Activated CD4-positive, alpha-beta T cell treated with anti-CD3 and anti-CD28 coated beads for 1 hour (primary cell): ENCODE measurements around the gene FDPS.
"Not testable (repeated sequence)": the region's sequence is repeated elsewhere in the genome, so short reads cannot be mapped to it uniquely, and the experiment has no call there.

Experiments
- DNase-seq: peaks from one replicate; pipeline ENCODE4 v3.0.0-alpha.2; 2020

The FDPS gene

GRCh38 chr1:155320661-155321617 lies 12.3 kb downstream of the FDPS start, which contains the start of gene RUSC1:
RUSC1 (plus strand) TSS chr1:155320894; CDS start chr1:155321774, 880 bp downstream.
- peak; percentile 60 for DNase-seq

- DNase-seq = no peak
Observed at GRCh38 chr1:155321639-155322503, 13.2 kb downstream of the FDPS start.

GRCh38 chr1:155322571-155322952 lies 13.9 kb downstream of the FDPS start:
- DNase-seq = no peak

DNA sequence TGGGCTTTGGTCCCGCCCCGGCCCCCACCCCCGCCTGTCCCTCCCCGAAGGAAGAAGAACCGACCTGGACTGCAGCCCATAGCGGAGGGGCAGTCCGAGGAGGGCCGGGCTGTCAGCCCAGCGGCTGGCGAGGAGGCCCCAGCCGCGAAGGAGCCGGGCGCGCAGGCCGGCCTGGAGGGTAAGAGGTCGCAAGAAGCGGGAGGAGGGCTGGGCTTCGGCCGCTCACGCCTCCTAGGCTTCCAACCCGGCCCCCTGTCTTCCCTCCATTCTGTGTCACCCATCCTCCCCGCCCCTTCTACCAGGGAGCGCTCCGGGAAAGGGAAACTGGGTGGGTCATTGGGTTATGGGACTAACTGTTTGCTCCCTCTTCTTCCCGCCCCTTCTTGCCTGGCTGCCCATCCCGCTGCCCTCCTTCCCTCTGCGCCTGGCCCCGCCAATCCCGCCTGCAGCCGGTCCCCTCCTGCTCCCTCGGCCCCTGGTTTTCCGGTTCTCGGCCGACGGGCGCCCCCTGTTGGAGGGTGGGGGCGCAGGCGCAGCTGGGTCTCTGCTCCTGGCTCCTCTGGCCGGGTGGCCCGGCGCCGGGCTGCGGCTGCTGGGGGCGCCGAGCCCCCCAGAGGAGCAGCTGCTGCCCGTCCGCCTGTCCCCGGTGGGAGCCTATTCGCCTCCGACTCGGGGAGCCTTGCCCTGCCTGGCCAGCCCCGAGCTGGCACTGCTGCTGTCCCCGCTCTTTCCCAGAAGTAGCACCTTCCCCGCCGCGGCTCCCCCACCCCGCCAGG lies 14.5 kb downstream of the FDPS start:
- DNase-seq = peak; percentile 74

GRCh38 chr1:155323729-155324036 lies 15.0 kb downstream of the FDPS start:
- DNase-seq = peak; percentile 66

- peak; percentile 77 for DNase-seq
Observed at GRCh38 chr1:155324037-155324716, 15.5 kb downstream of the FDPS start.

DNA sequence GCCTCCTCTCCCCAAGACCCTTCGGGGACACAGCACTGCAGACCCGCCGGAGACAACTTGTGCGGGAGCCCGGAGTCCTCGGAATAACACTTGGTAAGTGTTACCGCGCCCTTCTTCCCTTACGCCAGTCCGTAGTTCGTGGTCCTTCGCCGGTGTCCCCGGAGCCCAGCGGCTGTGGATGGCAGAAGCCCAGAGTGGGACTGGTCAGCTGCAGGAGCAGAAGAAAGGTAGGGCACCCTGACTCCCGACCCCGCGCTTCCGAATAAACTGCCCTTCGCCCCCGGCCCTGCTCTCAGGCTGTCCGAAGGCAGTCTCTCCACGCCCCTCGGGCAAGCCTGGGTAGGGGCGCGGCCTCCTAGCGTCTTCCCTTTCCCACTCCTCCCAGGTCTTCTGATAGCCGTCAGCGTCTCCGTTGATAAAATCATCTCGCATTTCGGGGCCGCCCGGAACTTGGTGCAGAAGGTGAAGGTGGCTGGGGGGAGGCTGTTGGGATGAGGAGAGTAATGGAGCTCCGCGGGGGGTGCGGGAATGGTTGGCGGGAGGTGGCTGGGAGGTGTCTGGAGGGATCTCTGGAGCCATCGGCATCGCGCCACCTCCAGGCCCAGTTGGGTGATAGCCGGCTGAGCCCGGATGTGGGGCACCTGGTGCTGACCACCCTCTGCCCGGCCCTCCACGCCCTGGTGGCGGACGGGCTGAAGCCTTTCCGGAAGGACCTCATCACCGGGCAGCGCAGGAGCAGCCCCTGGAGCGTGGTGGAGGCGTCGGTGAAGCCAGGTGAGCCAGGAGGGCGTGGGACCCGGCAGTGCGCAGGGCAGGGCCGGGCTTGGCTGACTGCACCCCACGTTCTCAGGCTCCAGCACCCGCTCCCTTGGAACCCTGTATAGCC lies 16.3 kb downstream of the FDPS start:
- DNase-seq = no peak

DNA sequence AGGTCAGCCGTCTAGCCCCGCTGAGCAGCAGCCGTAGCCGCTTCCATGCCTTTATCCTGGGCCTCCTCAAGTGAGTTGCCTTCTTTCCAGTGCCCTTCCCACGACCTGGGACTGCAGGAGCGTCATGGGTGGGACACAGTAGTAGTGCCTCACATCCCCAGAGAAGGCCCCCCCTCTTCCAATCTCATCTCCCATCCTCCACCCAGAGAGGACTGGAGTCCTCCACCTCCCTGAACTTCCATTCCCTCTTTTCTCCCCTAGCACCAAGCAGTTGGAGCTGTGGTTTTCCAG lies 16.9 kb downstream of the FDPS start:
- no peak for DNase-seq

DNA sequence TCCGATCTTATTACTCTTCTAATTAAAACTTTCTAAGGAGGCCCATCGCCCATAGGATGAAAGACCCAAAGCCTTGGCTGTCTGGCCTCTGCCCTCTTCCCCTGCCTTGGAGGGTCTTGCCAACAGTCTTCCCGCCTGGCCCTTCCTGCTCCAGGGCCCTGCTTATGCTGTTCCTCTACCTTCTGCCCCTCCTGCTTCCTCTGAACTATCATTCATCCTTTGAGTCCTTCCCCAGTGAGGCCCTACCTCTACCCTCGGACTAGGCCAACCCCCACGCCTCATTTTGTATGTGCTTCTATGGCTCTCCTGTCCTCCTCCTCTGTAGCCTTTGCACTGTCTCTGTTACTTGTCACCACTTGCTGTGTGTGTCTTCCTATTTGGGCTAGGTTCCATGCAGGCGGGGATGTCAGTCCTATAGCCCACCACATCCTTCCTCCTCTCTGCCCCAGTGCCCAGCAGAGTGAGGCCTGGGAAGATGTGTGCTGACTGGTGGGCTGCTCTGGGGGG lies 17.4 kb downstream of the FDPS start:
- DNase-seq = no peak

DNA sequence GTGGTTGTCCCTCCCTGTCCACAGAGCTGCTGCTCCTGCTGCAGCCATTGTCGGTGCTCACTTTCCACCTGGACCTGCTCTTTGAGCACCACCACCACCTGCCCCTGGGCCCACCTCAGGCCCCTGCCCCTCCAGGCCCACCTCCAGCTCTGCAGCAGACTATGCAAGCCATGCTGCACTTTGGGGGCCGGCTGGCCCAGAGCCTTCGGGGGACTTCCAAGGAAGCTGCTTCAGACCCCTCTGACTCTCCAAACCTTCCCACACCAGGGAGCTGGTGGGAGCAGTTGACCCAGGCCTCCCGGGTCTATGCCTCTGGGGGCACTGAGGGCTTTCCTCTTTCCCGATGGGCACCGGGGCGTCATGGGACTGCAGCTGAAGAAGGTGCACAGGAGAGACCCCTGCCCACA lies 18.0 kb downstream of the FDPS start:
- no peak for DNase-seq

DNA sequence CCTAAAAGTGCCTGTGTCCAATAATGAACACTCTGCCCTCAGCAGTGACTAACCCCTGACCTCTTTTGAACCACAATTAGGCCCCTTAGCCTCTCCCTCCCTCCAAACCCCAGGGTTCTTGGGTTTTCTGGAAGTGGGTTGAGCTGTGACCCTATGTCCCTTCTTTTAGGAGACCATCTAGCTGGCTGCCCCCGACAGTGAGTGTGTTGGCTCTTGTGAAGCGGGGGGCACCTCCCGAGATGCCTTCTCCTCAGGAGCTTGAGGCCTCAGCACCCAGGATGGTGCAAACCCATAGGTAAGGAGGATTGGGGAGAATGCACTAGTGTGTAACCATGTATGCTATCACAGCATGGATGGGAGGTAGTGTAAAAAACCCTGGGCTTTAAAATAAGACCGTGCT lies 19.3 kb downstream of the FDPS start:
- no peak for DNase-seq

DNA sequence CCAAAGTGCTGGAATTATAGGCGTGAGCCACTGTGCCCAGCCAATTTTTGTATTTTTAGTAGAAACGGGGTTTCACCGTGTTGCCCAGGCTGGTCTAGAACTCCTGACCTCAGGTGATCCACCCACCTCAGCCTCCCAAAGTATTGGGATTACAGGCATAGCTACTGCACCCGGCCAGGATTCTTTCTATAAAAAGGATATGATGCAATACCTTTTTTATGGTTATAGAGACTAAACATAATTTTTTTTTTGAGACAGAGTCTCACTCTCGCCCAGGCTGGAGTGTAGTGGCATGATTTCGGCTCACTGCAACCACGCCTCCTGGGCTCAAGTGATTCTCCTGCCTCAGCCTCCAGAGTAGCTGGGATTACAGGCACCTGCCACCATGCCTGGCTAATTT lies 20.2 kb downstream of the FDPS start:
- DNase-seq = not testable (repeated sequence)

DNA sequence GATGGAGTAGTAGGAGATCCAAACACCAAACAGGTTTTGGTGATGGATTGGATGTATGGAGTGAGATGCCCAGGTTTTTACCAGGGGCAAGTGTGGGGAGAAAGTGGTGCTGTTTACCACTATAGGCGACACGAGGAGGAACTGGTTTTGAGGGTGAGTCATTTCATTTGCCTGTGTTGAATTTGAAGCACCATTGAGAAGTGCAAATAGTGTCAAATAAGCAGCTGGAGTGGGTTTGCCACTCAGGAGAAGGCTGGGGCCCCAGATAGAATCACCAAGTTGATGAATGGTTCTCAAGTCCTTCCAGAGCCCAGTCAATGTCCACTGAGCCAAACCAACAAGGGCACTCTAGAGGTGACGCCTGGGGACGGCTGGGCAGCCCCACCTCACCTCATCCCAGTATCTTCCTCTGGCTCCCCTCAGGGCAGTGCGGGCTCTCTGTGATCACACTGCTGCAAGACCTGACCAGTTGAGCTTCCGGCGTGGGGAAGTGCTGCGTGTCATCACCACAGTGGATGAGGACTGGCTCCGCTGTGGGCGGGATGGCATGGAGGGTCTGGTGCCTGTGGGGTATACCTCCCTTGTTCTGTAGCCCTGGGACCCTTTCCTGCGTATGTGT lies 21.4 kb downstream of the FDPS start:
- no peak for DNase-seq

DNA sequence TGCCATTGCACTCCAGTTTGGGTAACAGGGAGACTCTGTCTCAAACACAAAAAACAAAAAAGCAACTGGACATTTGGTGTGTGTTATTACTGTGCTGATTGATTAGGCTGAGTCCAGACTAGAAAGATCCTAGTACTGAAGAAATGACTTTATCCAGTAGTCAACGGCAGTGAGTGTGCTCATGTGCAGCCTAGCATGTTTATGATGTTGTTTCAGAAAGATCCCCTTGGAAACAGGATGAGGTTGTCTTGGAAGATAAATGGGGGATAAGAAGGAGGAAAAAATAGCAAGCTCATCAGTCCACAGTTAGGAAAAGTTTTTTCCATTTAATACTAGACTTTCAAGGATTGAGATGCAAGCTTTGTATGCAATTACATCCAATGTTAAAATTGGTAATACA lies 26.3 kb downstream of the FDPS start:
- no peak for DNase-seq

GRCh38 chr1:155339515-155340097 lies 30.9 kb downstream of the FDPS start:
- DNase-seq = no peak

GRCh38 chr1:155342842-155343241 lies 34.2 kb downstream of the FDPS start:
- DNase-seq = no peak

DNA sequence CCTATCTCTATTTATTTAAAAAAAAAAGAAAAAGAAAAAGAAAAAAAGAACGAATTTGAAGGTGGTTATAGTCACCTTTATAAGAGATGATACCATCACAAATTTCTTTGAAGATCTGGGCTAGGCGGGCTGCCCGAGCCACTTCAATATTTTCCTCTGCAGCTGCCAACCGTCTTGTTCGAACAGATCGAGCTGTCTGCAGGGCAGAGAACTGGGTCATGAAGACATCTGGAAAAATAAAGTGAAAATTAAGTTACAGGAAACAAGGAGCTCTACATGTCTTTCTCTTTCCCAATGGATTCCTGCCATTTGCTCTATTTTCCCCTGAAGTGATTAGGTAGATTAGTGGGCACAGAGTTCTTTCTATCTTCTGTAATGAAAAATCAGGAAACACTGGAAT lies 44.0 kb downstream of the FDPS start:
- no peak for DNase-seq

- DNase-seq = no peak
Observed at GRCh38 chr1:155360051-155360450, 51.4 kb downstream of the FDPS start.
